ENCODE results near the gene PLEKHA3.

PLEKHA3 gene

GRCh38 chr2:178478439-178479274 is 1.6 kb upstream of the PLEKHA3 start, which contains the start of gene FKBP7:
Gene FKBP7, minus strand, starts transcription at chr2:178478600. Its CDS starts 101 bp downstream, at chr2:178478499.
- DNase-seq (ENCODE audit: low spot score) = peak; percentile 81

- DNase-seq (ENCODE audit: low spot score) = no peak
Measured at GRCh38 chr2:178479275-178479616, 1.0 kb upstream of the PLEKHA3 start.

- no peak for DNase-seq (ENCODE audit: low spot score)
Measured at GRCh38 chr2:178479758-178480226, 465 bp upstream of the PLEKHA3 start.

GRCh38 chr2:178482437-178482836 is 2.2 kb downstream of the PLEKHA3 start:
- DNase-seq (ENCODE audit: low spot score) = no peak

GRCh38 chr2:178484245-178485041 is 4.2 kb downstream of the PLEKHA3 start:
- DNase-seq (ENCODE audit: low spot score) = no peak

- DNase-seq (ENCODE audit: low spot score) = no peak
Measured at GRCh38 chr2:178485356-178485755, 5.1 kb downstream of the PLEKHA3 start.

GRCh38 chr2:178491612-178492011 is 11.4 kb downstream of the PLEKHA3 start:
- no peak for DNase-seq (ENCODE audit: low spot score)

- DNase-seq (ENCODE audit: low spot score) = no peak
Measured at GRCh38 chr2:178496049-178496448, 15.8 kb downstream of the PLEKHA3 start.

- DNase-seq (ENCODE audit: low spot score) = no peak
Measured at GRCh38 chr2:178498137-178498536, 17.9 kb downstream of the PLEKHA3 start.

- no peak for DNase-seq (ENCODE audit: low spot score)
Measured at GRCh38 chr2:178499640-178500039, 19.4 kb downstream of the PLEKHA3 start.

- no peak for DNase-seq (ENCODE audit: low spot score)
Measured at GRCh38 chr2:178502751-178503150, 22.5 kb downstream of the PLEKHA3 start.

GRCh38 chr2:178506101-178506500 is 25.8 kb downstream of the PLEKHA3 start:
- no peak for DNase-seq (ENCODE audit: low spot score)

GRCh38 chr2:178506524-178506923 is 26.3 kb downstream of the PLEKHA3 start:
- DNase-seq (ENCODE audit: low spot score) = no peak

GRCh38 chr2:178506949-178507348 is 26.7 kb downstream of the PLEKHA3 start:
- no peak for DNase-seq (ENCODE audit: low spot score)

- no peak for DNase-seq (ENCODE audit: low spot score)
Measured at GRCh38 chr2:178508646-178509045, 28.4 kb downstream of the PLEKHA3 start.

GRCh38 chr2:178510384-178510783 is 30.1 kb downstream of the PLEKHA3 start:
- DNase-seq (ENCODE audit: low spot score) = no peak

- no peak for DNase-seq (ENCODE audit: low spot score)
Measured at GRCh38 chr2:178512484-178512883, 32.2 kb downstream of the PLEKHA3 start.

- DNase-seq (ENCODE audit: low spot score) = no peak
Measured at GRCh38 chr2:178513876-178514275, 33.6 kb downstream of the PLEKHA3 start.

- peak; percentile 56 for DNase-seq (ENCODE audit: low spot score)
Measured at GRCh38 chr2:178514664-178515063, 34.4 kb downstream of the PLEKHA3 start.

GRCh38 chr2:178517496-178517895 is 37.2 kb downstream of the PLEKHA3 start:
- no peak for DNase-seq (ENCODE audit: low spot score)

GRCh38 chr2:178521304-178522150 is 41.3 kb downstream of the PLEKHA3 start:
- no peak for DNase-seq (ENCODE audit: low spot score)

GRCh38 chr2:178522950-178523595 is 42.8 kb downstream of the PLEKHA3 start:
- DNase-seq (ENCODE audit: low spot score) = peak; percentile 86

All from CD4-positive, alpha-beta T cell treated with Interleukin-2 at 100 ng/mL for 4 hours (primary cell).